ENCODE measurements around the gene C19orf33.

Gene C19orf33

DNA sequence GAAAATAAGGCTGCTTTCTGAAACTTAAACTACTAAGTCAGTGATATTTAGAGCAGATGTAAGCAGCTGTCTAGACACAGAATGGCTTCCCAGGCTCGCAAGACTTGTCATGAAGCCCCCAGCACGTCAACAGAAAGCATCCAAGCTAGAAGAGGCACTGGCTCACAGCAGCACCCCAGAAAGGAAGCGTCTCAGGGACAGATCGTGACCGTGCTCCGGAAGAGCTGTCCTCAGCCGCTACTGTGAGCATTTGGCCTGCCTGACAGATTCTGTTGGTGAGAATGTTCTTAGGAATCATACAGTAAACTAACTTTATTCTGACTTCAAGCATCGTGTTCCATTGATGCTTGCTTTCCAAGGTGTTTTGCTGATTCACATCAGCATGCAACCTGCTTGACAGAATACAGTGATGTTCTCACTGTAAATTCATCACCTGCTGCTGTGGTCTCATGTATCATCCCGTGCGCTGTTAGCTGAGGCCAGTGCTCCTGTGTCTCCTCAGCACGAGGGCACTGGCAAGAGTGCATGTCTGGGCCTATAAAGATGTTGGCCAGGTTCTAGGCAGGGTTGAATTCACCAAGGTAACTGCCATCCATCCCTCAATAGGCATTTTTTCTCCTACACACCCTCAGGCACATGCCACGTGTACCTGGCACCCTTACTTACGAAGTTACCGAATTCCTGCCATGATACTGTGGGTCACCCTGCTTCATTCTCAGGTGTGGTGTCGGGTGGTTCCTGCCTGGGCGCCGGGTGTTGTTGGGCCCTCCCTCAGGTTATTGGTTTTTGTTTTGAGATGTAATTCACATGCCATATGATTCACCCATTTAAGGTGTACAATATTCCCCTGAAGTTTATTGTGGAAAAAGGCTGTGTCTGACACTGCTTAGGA lies 23.8 kb upstream of the C19orf33 start:
- Histone ChIP-seq H3K27ac (ENCODE audit: low read length) (no peak overlapping the region), H3K4me3 (ENCODE audit: low read length) (no peak overlapping the region), H3K4me1 (ENCODE audit: control insufficient read depth, insufficient read depth, low read length) (no peaks in the 10 kb centered on the region), H3K27me3 (ENCODE audit: control insufficient read depth, insufficient read depth, low read length) (no peaks in the 10 kb centered on the region), H3K36me3 (ENCODE audit: control insufficient read depth, insufficient read depth, low read length) (peaks cover 4% of the 10 kb centered on the region; the same call in 1 of the 2 replicates), H3K9me3 (ENCODE audit: control insufficient read depth, insufficient read depth, low read length) (no peaks in the 10 kb centered on the region)
- no CpG with 5 or more reads among the region's 17 CpGs for WGBS (ENCODE audit: insufficient coverage, insufficient read length)
- DNase-seq (ENCODE audit: low read depth, low spot score), result no peak

- no peak overlapping the region for H3K27ac ChIP-seq (ENCODE audit: low read length)
- no peak for DNase-seq (ENCODE audit: low read depth, low spot score)
- no peaks in the 10 kb centered on the region for H3K9me3 ChIP-seq (ENCODE audit: control insufficient read depth, insufficient read depth, low read length)
- H3K4me3 ChIP-seq (ENCODE audit: low read length), result no peak overlapping the region
- H3K4me1 ChIP-seq (ENCODE audit: control insufficient read depth, insufficient read depth, low read length), result no peaks in the 10 kb centered on the region
- peaks cover 4% of the 10 kb centered on the region; the same call in 1 of the 2 replicates for H3K36me3 ChIP-seq (ENCODE audit: control insufficient read depth, insufficient read depth, low read length)
- WGBS (ENCODE audit: insufficient coverage, insufficient read length), result no CpG with 5 or more reads among the region's 7 CpGs
- no peaks in the 10 kb centered on the region for H3K27me3 ChIP-seq (ENCODE audit: control insufficient read depth, insufficient read depth, low read length)
Observed at GRCh38 chr19:38281811-38282566, 22.1 kb upstream of the C19orf33 start.

DNA sequence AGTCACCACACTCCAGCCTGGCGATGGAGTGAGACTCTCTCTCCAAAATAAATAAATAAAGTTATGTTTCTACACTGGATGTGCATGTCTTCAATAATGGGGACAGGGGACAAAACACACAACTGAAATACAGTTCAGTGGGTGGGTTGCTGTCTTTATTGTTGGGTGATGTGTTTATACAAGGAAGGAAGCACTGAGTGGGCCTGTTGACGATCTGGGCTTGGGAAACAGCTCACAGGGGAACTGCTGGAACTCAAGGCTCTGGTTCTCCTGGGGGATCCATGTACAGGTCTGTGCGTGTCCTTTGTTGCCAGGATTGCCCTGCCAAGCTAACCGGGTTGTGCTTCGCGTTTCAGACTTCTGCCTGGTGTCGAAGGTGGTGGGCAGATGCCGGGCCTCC lies 20.8 kb upstream of the C19orf33 start:
- Histone ChIP-seq H3K27ac (ENCODE audit: low read length) (no peak overlapping the region), H3K9me3 (ENCODE audit: control insufficient read depth, insufficient read depth, low read length) (no peaks in the 10 kb centered on the region)
- WGBS (ENCODE audit: insufficient coverage, insufficient read length), result no CpG with 5 or more reads among the region's 8 CpGs

DNA sequence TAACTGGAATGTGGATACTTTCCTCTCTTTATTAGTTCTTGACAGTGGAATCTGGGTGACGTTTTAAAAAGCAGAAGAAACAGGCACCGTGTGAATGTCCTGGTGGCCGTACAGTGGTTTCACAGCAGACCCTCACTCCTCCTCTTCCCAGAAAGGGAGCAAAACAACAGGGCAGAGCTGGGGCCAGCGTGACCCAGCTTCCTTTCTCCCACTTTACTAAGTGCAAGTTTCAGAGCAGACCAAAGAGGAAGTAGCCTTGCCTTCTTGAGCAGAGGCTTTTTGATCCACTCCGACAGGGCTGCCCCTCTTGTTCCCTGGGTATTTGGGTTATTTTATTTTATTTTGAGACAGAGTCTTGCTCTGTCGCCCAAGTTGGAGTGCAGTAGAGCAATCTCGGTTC lies 19.6 kb upstream of the C19orf33 start:
- Histone ChIP-seq H3K4me3 (ENCODE audit: low read length) (no peak overlapping the region), H3K27me3 (ENCODE audit: control insufficient read depth, insufficient read depth, low read length) (no peaks in the 10 kb centered on the region), H3K27ac (ENCODE audit: low read length) (no peak overlapping the region), H3K4me1 (ENCODE audit: control insufficient read depth, insufficient read depth, low read length) (no peaks in the 10 kb centered on the region), H3K9me3 (ENCODE audit: control insufficient read depth, insufficient read depth, low read length) (no peaks in the 10 kb centered on the region), H3K36me3 (ENCODE audit: control insufficient read depth, insufficient read depth, low read length) (peaks cover 9% of the 10 kb centered on the region)
- WGBS (ENCODE audit: insufficient coverage, insufficient read length), result no CpG with 5 or more reads among the region's 7 CpGs
- DNase-seq (ENCODE audit: low read depth, low spot score), result no peak

More for the DNA sequence above, 20.8 kb upstream of the C19orf33 start:
- no peak for DNase-seq (ENCODE audit: low read depth, low spot score)
- no peaks in the 10 kb centered on the region for H3K4me1 ChIP-seq (ENCODE audit: control insufficient read depth, insufficient read depth, low read length)
- H3K4me3 ChIP-seq (ENCODE audit: low read length), result no peak overlapping the region
- no peaks in the 10 kb centered on the region for H3K27me3 ChIP-seq (ENCODE audit: control insufficient read depth, insufficient read depth, low read length)
- H3K36me3 ChIP-seq (ENCODE audit: control insufficient read depth, insufficient read depth, low read length), result peaks cover 4% of the 10 kb centered on the region; the same call in 1 of the 2 replicates

DNA sequence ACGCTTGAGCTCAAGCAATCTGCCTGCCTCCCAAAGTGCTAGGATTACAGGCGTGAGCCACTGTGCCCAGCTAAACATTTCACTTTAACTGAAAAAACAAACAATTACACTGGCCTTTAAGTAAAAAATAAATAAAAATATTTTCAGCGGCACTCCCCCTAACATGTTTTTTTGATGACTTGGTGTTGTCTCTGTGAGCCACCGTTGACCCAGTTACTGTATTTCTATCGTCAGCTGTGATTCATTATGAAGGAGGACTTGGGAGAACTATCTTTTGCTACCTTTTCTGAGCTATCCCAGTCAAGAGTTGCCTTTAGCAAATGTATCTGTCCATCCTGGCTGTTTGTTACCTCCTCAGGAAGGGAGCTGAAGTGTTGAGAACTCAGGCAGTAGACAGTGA lies 18.5 kb upstream of the C19orf33 start:
- WGBS (ENCODE audit: insufficient coverage, insufficient read length), result no CpG with 5 or more reads among the region's 5 CpGs
- Histone ChIP-seq H3K9me3 (ENCODE audit: control insufficient read depth, insufficient read depth, low read length) (no peaks in the 10 kb centered on the region), H3K27me3 (ENCODE audit: control insufficient read depth, insufficient read depth, low read length) (no peaks in the 10 kb centered on the region), H3K4me1 (ENCODE audit: control insufficient read depth, insufficient read depth, low read length) (no peaks in the 10 kb centered on the region), H3K36me3 (ENCODE audit: control insufficient read depth, insufficient read depth, low read length) (peaks cover 15% of the 10 kb centered on the region), H3K27ac (ENCODE audit: low read length) (no peak overlapping the region), H3K4me3 (ENCODE audit: low read length) (no peak overlapping the region)
- no peak for DNase-seq (ENCODE audit: low read depth, low spot score)

DNA sequence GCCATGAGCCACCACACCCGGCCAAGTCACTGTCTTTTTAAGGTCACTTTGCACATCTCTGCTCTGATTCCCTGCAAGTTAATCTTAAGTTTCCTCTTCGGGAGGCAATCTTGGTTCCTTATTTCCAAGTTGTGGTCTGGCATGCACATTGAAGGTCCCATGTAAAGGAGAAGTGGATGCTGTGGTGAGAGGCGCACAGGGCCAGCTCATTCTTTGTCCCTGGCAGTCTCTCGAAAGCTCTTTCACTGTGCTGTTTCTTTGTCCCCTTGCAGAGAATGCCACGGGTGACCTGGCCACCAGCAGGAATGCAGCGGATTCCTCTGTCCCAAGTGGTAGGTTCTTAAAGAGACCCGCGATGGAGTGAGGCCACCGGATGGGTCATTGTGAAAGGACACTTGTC lies 16.4 kb upstream of the C19orf33 start:
- WGBS (ENCODE audit: insufficient coverage, insufficient read length), result no CpG with 5 or more reads among the region's 9 CpGs
- no peak for DNase-seq (ENCODE audit: low read depth, low spot score)
- H3K36me3 ChIP-seq (ENCODE audit: control insufficient read depth, insufficient read depth, low read length), result peaks cover 22% of the 10 kb centered on the region
- H3K9me3 ChIP-seq (ENCODE audit: control insufficient read depth, insufficient read depth, low read length), result no peaks in the 10 kb centered on the region
- no peaks in the 10 kb centered on the region for H3K4me1 ChIP-seq (ENCODE audit: control insufficient read depth, insufficient read depth, low read length)
- H3K4me3 ChIP-seq (ENCODE audit: low read length), result no peak overlapping the region
- H3K27ac ChIP-seq (ENCODE audit: low read length), result no peak overlapping the region
- H3K27me3 ChIP-seq (ENCODE audit: control insufficient read depth, insufficient read depth, low read length), result no peaks in the 10 kb centered on the region

DNA sequence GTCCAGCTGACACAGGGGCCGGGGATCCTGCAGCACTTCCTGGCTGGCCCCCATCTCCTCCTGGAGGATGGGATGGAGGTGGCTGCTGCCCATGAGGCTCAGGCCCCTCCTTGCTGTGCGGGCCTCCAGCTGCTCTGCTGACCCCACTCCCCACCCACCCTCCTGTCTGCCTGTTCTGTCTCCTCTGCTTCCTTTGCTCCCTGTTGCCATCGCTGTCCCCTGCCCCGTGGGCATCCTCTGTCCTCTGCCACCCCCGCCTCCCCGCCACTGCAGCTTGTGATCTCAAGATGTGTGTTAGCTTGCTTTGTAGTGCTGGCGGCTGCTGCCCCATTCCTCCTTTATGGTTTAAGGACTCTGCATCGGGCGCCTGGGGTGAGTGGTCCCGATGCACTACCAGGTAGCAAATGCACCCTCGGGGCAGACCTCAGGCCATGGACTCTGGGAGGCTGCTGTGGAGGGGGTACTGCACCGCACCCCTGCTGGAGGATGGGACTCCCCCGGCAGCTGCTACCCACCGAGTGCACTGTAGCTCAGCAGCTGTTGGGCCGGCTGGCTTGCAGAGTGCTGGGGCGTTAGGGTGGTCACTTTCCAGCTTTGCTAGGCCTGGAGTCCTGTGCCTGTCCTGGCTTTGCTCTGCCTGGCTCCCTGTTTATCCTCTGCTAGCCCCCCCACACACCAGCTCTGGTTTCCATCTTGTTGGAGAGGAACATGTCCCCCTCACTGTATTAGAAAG lies 15.8 kb upstream of the C19orf33 start:
- peaks cover 22% of the 10 kb centered on the region for H3K36me3 ChIP-seq (ENCODE audit: control insufficient read depth, insufficient read depth, low read length)
- no CpG with 5 or more reads among the region's 16 CpGs for WGBS (ENCODE audit: insufficient coverage, insufficient read length)
- H3K4me1 ChIP-seq (ENCODE audit: control insufficient read depth, insufficient read depth, low read length), result no peaks in the 10 kb centered on the region
- no peaks in the 10 kb centered on the region for H3K27me3 ChIP-seq (ENCODE audit: control insufficient read depth, insufficient read depth, low read length)
- no peak for DNase-seq (ENCODE audit: low read depth, low spot score)
- H3K4me3 ChIP-seq (ENCODE audit: low read length), result no peak overlapping the region
- no peaks in the 10 kb centered on the region for H3K9me3 ChIP-seq (ENCODE audit: control insufficient read depth, insufficient read depth, low read length)
- H3K27ac ChIP-seq (ENCODE audit: low read length), result no peak overlapping the region

DNA sequence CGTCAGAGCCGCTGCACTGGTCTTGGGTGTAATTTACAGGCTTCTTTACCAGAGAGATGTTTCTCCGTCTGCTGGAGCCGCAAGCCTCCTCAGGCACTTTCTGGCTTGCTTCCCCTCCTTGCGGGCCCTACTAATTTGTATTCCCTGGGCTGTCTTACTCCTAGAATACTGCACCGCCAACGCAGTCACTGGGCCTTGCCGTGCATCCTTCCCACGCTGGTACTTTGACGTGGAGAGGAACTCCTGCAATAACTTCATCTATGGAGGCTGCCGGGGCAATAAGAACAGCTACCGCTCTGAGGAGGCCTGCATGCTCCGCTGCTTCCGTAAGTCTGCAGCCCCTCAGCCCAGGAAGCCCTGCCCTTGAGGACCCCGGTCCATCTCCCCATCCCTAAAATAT lies 14.1 kb upstream of the C19orf33 start:
- peaks cover 22% of the 10 kb centered on the region for H3K36me3 ChIP-seq (ENCODE audit: control insufficient read depth, insufficient read depth, low read length)
- WGBS (ENCODE audit: insufficient coverage, insufficient read length), result no CpG with 5 or more reads among the region's 15 CpGs
- H3K4me1 ChIP-seq (ENCODE audit: control insufficient read depth, insufficient read depth, low read length), result no peaks in the 10 kb centered on the region
- H3K27ac ChIP-seq (ENCODE audit: low read length), result no peak overlapping the region
- no peaks in the 10 kb centered on the region for H3K27me3 ChIP-seq (ENCODE audit: control insufficient read depth, insufficient read depth, low read length)
- no peak overlapping the region for H3K4me3 ChIP-seq (ENCODE audit: low read length)
- no peak for DNase-seq (ENCODE audit: low read depth, low spot score)
- H3K9me3 ChIP-seq (ENCODE audit: control insufficient read depth, insufficient read depth, low read length), result no peaks in the 10 kb centered on the region

- Histone ChIP-seq H3K27me3 (ENCODE audit: control insufficient read depth, insufficient read depth, low read length) (no peaks in the 10 kb centered on the region), H3K27ac (ENCODE audit: low read length) (no peak overlapping the region), H3K9me3 (ENCODE audit: control insufficient read depth, insufficient read depth, low read length) (no peaks in the 10 kb centered on the region), H3K4me3 (ENCODE audit: low read length) (no peak overlapping the region), H3K4me1 (ENCODE audit: control insufficient read depth, insufficient read depth, low read length) (no peaks in the 10 kb centered on the region), H3K36me3 (ENCODE audit: control insufficient read depth, insufficient read depth, low read length) (peaks cover 22% of the 10 kb centered on the region)
- no CpG with 5 or more reads among the region's 13 CpGs for WGBS (ENCODE audit: insufficient coverage, insufficient read length)
- DNase-seq (ENCODE audit: low read depth, low spot score), result no peak
Observed at GRCh38 chr19:38290631-38291147, 13.4 kb upstream of the C19orf33 start.

- Histone ChIP-seq H3K27ac (ENCODE audit: low read length) (no peak overlapping the region), H3K4me1 (ENCODE audit: control insufficient read depth, insufficient read depth, low read length) (no peaks in the 10 kb centered on the region), H3K27me3 (ENCODE audit: control insufficient read depth, insufficient read depth, low read length) (no peaks in the 10 kb centered on the region), H3K4me3 (ENCODE audit: low read length) (no peak overlapping the region), H3K36me3 (ENCODE audit: control insufficient read depth, insufficient read depth, low read length) (peaks cover 22% of the 10 kb centered on the region), H3K9me3 (ENCODE audit: control insufficient read depth, insufficient read depth, low read length) (no peaks in the 10 kb centered on the region)
- no peak for DNase-seq (ENCODE audit: low read depth, low spot score)
- WGBS (ENCODE audit: insufficient coverage, insufficient read length), result no CpG with 5 or more reads among the region's 15 CpGs
Observed at GRCh38 chr19:38291855-38292254, 12.2 kb upstream of the C19orf33 start.
